Right atrium auricular region (tissue), 2 donors: ENCODE results near the gene DCP1B. TPM values are rescaled to one million over a fixed set of nuclear protein-coding genes. Genes with fewer than 3 reads are reported as not detected.
A peak's percentile ranks its signal among the peaks of the same experiment; 100 is the strongest.

ENCODE experiments used
- DNase-seq: peaks from one replicate; pipeline ENCODE4 v3.0.0-alpha.2; 2019; ENCODE audit warnings: low spot score
- H3K27ac ChIP-seq, 2 donors: fragments of 200-600 bp; sonication (generic); 1 replicate in 1 of 2; 2 replicates in 1 of 2; pipeline ENCODE4 v1.5.1; 2016 to 2019
- H3K27me3 ChIP-seq, 2 donors: fragments of 200-600 bp; sonication (generic); one replicate each; pipeline versions ENCODE4 v1.5.1 to v1.6.0; 2017 to 2019
- H3K36me3 ChIP-seq: fragments of 200-600 bp; sonication (generic); one replicate; pipeline ENCODE4 v1.5.1; 2016
- H3K4me1 ChIP-seq, 2 donors: fragments of 200-600 bp; sonication (generic); one replicate each; pipeline versions ENCODE4 v1.5.1 to v1.6.0; 2017 to 2019
- H3K4me3 ChIP-seq, 2 donors: fragments of 200-600 bp; sonication (generic); 1 replicate in 1 of 2; 2 replicates in 1 of 2; pipeline ENCODE4 v1.5.1; 2017 to 2019; ENCODE audit warnings: mild to moderate bottlenecking in 1 of 2, moderate library complexity in 1 of 2
- H3K9me3 ChIP-seq, 2 donors: fragments of 200-600 bp; sonication (generic); one replicate each; pipeline ENCODE4 v1.5.1; 2019
- CTCF ChIP-seq, 2 donors: fragments of 200-600 bp; sonication (generic); IDR thresholded peaks; one replicate each; pipeline ENCODE4 v1.5.1; 2019; ENCODE audit warnings: antibody characterized with exemption in 2 of 2
- total RNA-seq, 2 donors: library from RNA; depleted of rRNA; stranded (reverse); fragments of >200 nt; gene quantifications; one replicate each; pipeline ENCODE4 v1.1.0, GENCODE V29; 2016

DCP1B gene
- total RNA-seq, 2 donors from 2014 or later: 5.8 to 6.2 TPM

GRCh38 chr12:1974812-1975211 is 29.4 kb downstream of the DCP1B start:
- H3K27me3 ChIP-seq: no peaks in the 10 kb centered on the region
- TF ChIP-seq CTCF (IDR thresholded peaks at IDR 0.05): no peak
- H3K4me3 ChIP-seq: peak overlapping the region in 1 of 2 donors; percentile 53
- H3K36me3 ChIP-seq: peaks cover 9% of the 10 kb centered on the region
- DNase-seq: no peak
- H3K27ac ChIP-seq: peak overlapping the region; percentile 82 to 89
- H3K9me3 ChIP-seq: no peaks in the 10 kb centered on the region
- peaks cover 0 to 44% of the 10 kb centered on the region in 2 donors for H3K4me1 ChIP-seq

DNA sequence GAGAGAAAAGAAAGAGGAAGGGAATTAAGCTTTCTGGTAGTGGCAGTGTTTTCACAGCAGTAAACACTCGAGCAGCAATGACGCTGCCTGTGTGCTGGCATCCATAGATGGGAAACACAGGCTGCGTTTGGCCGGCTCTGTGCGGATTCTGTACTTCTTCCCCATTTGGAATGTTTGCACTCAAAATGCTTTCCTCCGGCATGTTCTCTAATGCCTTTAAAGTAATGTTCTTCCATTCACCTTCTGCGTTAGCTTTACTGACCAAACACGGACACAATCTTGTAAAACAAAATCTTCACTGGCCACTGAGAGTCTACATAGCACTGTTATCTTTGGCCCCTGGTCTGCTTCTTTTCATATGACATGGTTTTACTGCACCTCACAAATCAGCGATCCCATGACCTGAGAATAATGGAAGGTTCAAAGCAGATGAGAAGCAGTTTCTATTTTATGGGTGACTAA is 31.4 kb downstream of the DCP1B start:
- Histone ChIP-seq H3K27me3 (no peaks in the 10 kb centered on the region), H3K4me1 (peaks cover 0 to 32% of the 10 kb centered on the region in 2 donors), H3K4me3 (peak overlapping the region; percentile 42 to 53), H3K27ac (peak overlapping the region; percentile 82 to 89), H3K36me3 (no peaks in the 10 kb centered on the region), H3K9me3 (no peaks in the 10 kb centered on the region)
- peak; percentile 69 for DNase-seq
- no peak for TF ChIP-seq CTCF (IDR thresholded peaks at IDR 0.05)

DNA sequence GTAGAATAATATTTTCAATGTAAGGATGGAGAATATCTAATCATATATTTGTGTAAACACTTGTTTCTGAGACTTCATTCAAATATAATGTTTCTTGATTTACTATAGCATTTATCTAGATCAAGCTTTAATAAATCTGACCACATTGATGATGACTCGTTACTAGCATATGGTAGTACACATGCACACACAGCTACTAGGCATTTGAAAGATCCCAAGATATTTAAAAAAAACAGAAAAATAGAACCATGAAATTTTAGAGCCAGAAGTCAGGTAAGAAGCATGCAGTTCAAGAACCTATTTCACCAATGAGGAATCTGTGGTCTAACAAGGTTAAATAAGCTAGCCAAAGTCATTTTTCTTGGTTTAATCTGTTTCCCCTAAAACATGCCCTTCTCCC is 32.0 kb downstream of the DCP1B start:
- H3K4me3 ChIP-seq: peak overlapping the region; percentile 42 to 53
- H3K27ac ChIP-seq: peak overlapping the region; percentile 82 to 89
- no peaks in the 10 kb centered on the region for H3K9me3 ChIP-seq
- H3K4me1 ChIP-seq: peaks cover 0 to 27% of the 10 kb centered on the region in 2 donors
- TF ChIP-seq CTCF (IDR thresholded peaks at IDR 0.05): no peak
- no peaks in the 10 kb centered on the region for H3K36me3 ChIP-seq
- DNase-seq: no peak
- no peaks in the 10 kb centered on the region for H3K27me3 ChIP-seq

GRCh38 chr12:1970331-1970900 is 33.8 kb downstream of the DCP1B start:
- H3K27ac ChIP-seq: peak overlapping the region; percentile 82 to 89
- peak overlapping the region; percentile 42 to 53 for H3K4me3 ChIP-seq
- H3K4me1 ChIP-seq: peaks cover 0 to 15% of the 10 kb centered on the region in 2 donors

DNA sequence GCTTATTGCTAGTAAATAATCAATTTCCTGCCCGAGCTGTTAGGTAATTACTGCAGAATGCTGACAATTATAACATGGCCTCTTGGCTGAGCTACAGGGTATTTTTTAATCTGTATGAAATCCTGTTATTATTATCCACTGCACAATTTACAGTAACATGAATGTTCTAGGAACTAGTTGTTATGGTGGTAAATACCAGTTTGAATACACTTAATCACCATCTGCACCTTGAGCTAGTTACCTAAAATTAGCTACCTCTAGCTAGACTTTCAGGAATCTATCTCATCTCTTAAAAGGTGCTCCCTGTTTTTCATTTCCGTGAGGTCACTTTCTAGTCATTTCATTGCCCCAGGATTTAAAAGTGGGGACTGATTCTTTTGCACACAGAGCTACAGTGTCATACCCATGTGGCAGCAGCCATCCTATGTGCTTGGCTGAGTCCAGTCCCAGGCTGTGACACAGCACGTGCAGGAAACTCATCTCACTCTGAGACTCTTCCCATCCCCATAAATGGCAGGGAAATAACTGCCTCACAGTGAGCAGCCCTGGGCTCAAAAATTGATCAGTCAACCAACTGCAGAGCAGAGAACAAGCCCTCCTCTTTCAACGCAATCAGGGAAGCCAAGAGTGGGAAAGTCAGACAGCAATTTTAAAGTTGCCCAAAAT is 37.6 kb downstream of the DCP1B start:
- Histone ChIP-seq H3K4me1 (peaks cover 0 to 10% of the 10 kb centered on the region in 2 donors), H3K27ac (peak overlapping the region; percentile 24 to 79), H3K36me3 (no peaks in the 10 kb centered on the region), H3K9me3 (no peaks in the 10 kb centered on the region), H3K4me3 (no peak overlapping the region), H3K27me3 (no peaks in the 10 kb centered on the region)
- no peak for DNase-seq
- TF ChIP-seq CTCF (IDR thresholded peaks at IDR 0.05): no peak

More at GRCh38 chr12:1970331-1970900, 33.8 kb downstream of the DCP1B start:
- H3K36me3 ChIP-seq: no peaks in the 10 kb centered on the region
- DNase-seq: no peak
- H3K9me3 ChIP-seq: no peaks in the 10 kb centered on the region
- no peak for TF ChIP-seq CTCF (IDR thresholded peaks at IDR 0.05)
- H3K27me3 ChIP-seq: no peaks in the 10 kb centered on the region
